Neural cell (in vitro differentiated cells): ENCODE measurements around the gene RELCH.

Source experiments
- CTCF ChIP-seq: fragments of 450-650 bp; IDR thresholded peaks from 2 replicates; pipeline ENCODE4 v1.5.1; 2014; ENCODE audit warnings: antibody characterized with exemption, mild to moderate bottlenecking, moderate library complexity; ENCODE audit not compliant: poor library complexity, severe bottlenecking
- EZH2 ChIP-seq: fragments of 200-600, 300-800 bp; shearing (Covaris generic), sonication (generic); IDR thresholded peaks from 2 replicates; pipeline ENCODE4 v1.6.1; 2014; ENCODE audit warnings: antibody characterized with exemption, low read length, borderline replicate concordance, mild to moderate bottlenecking; ENCODE audit not compliant: insufficient read depth, poor library complexity, severe bottlenecking
- MXI1 ChIP-seq: fragments of 450-650 bp; conservative IDR thresholded peaks from 2 replicates; pipeline ENCODE4 v1.6.1; 2014; ENCODE audit warnings: antibody characterized with exemption, mild to moderate bottlenecking; ENCODE audit not compliant: poor library complexity, severe bottlenecking
- REST ChIP-seq: IDR thresholded peaks from 2 replicates; pipeline ENCODE4 v1.6.1; 2012; ENCODE audit warnings: borderline replicate concordance
- SMC3 ChIP-seq: fragments of 450-650 bp; conservative IDR thresholded peaks from 2 replicates; pipeline ENCODE4 v1.6.1; 2014; ENCODE audit warnings: antibody characterized with exemption, mild to moderate bottlenecking, moderate library complexity; ENCODE audit not compliant: poor library complexity

- TF ChIP-seq CTCF: no peak
- TF ChIP-seq REST: no peak
- no peak for TF ChIP-seq EZH2
- TF ChIP-seq MXI1: no peak
- TF ChIP-seq SMC3: no peak
Observed at GRCh38 chr18:62277045-62277444, 90.0 kb downstream of the RELCH start.
